Measurements from ENCODE around the gene H2BK1.

GRCh38 chr7:151211155-151211772 is 976 bp upstream of the H2BK1 start:
- TF ChIP-seq EZH2 (IDR thresholded peaks at IDR 0.05; ENCODE audit: borderline replicate concordance, low read depth, low read length, severe bottlenecking) = no peak
- no peak for TF ChIP-seq CTCF (IDR thresholded peaks at IDR 0.05; ENCODE audit: borderline replicate concordance, extremely low read depth, low read length, poor library complexity, severe bottlenecking)

All from DND-41 (cell line).